T-cell (primary cell): ENCODE results near the gene RAB22A. TPM values are rescaled to one million over a fixed set of nuclear protein-coding genes. Genes with fewer than 3 reads are reported as not detected.
"Not testable (repeated sequence)": the region's sequence is repeated elsewhere in the genome, so short reads cannot be mapped to it uniquely, and the experiment has no call there.

Experiments used
- ATAC-seq, 4 experiments: fragments of 200-7000 bp in 3 of 4; fragments of 150-1000 bp in 1 of 4; cut with Tn5 transposase; replicated peaks in 1 of 4; 1 replicate in 3 of 4; 2 replicates in 1 of 4; pipeline ENCODE4 v1.10.0; 2021; ENCODE audit warnings: moderate library complexity in 3 of 4, mild to moderate bottlenecking in 2 of 4, moderate number of reproducible peaks in 1 of 4
- CTCF ChIA-PET, 2 donors: fragments of 300-600 bp; sonication (Branson Sonifier 250); formaldehyde crosslinking; loops; one replicate each; lab custom pipeline; 2022; ENCODE audit warnings: antibody characterized with exemption in 2 of 2; lab: Charles Lee
- POLR2A ChIA-PET, 2 donors: fragments of 300-600 bp; sonication (Branson Sonifier 250); formaldehyde crosslinking; loops; one replicate each; lab custom pipeline; 2022; ENCODE audit warnings: antibody characterized with exemption in 2 of 2; lab: Charles Lee
- DNase-seq, 35 experiments: peaks; one replicate each; pipeline versions ENCODE4 v3.0.0 to v3.0.0-alpha.2; 2013 to 2023
- H3K27ac ChIP-seq: one replicate; pipeline ENCODE4 v1.5.1; 2013; ENCODE audit warnings: low read length
- H3K27me3 ChIP-seq, 2 experiments: replicated peaks in 1 of 2; 1 replicate in 1 of 2; 2 replicates in 1 of 2; pipeline versions ENCODE4 v1.6.1 to v1.7.0; 2013; ENCODE audit warnings: low read length in 1 of 2, mixed read lengths in 1 of 2; ENCODE audit not compliant: control insufficient read depth in 2 of 2, insufficient read depth in 2 of 2; ENCODE audit errors: extremely low read depth in 1 of 2
- H3K36me3 ChIP-seq, 2 donors: 1 replicate in 1 of 2; 2 replicates in 1 of 2; pipeline versions ENCODE4 v1.6.1 to v1.7.0; 2013; ENCODE audit warnings: low read length in 1 of 2; ENCODE audit not compliant: control insufficient read depth in 2 of 2, insufficient read depth in 1 of 2; ENCODE audit errors: extremely low read depth in 1 of 2
- H3K4me1 ChIP-seq, 2 experiments: 1 replicate in 1 of 2; 2 replicates in 1 of 2; pipeline versions ENCODE4 v1.6.1 to v1.7.0; 2013; ENCODE audit warnings: low read length in 2 of 2, mixed read lengths in 1 of 2; ENCODE audit not compliant: insufficient read depth in 2 of 2, control insufficient read depth in 1 of 2; ENCODE audit errors: extremely low read depth in 1 of 2
- H3K4me3 ChIP-seq, 2 donors: 1 replicate in 1 of 2; 2 replicates in 1 of 2; pipeline versions ENCODE4 v1.5.1 to v1.7.0; 2013; ENCODE audit warnings: mild to moderate bottlenecking in 2 of 2, low read length in 1 of 2, moderate library complexity in 1 of 2; ENCODE audit not compliant: control insufficient read depth in 1 of 2; ENCODE audit errors: extremely low read depth in 1 of 2
- H3K9me3 ChIP-seq: 2 replicates; pipeline ENCODE4 v1.7.0; 2013
- H3K27ac Mint-ChIP-seq, 2 donors: one replicate each; pipeline ENCODE4 v1.8.0; 2020 to 2021; ENCODE audit warnings: mild to moderate bottlenecking in 2 of 2, mixed read lengths in 2 of 2
- H3K27me3 Mint-ChIP-seq, 2 donors: one replicate each; pipeline ENCODE4 v1.8.0; 2021 to 2022; ENCODE audit warnings: mixed read lengths in 2 of 2
- H3K36me3 Mint-ChIP-seq: one replicate; pipeline ENCODE4 v1.8.0; 2021; ENCODE audit warnings: mixed read lengths
- H3K4me1 Mint-ChIP-seq, 3 donors: one replicate each; pipeline ENCODE4 v1.8.0; 2020 to 2022; ENCODE audit warnings: mixed read lengths in 3 of 3, mild to moderate bottlenecking in 1 of 3
- H3K4me3 Mint-ChIP-seq, 3 donors: one replicate each; pipeline ENCODE4 v1.8.0; 2020 to 2022; ENCODE audit warnings: mild to moderate bottlenecking in 3 of 3, mixed read lengths in 3 of 3, moderate library complexity in 3 of 3
- H3K9me3 Mint-ChIP-seq, 3 donors: one replicate each; pipeline ENCODE4 v1.8.0; 2020 to 2022; ENCODE audit warnings: mixed read lengths in 3 of 3
- WGBS: methylation state at CpG from one replicate; pipeline ENCODE4 v1.1.5; 2013; ENCODE audit warnings: missing lambda C conversion rate; ENCODE audit not compliant: insufficient coverage; 5-methylcytosine and 5-hydroxymethylcytosine counted together
- total RNA-seq, 35 experiments: library from RNA in 6 of 35; stranded (reverse) in 6 of 35; fragments of 120-200 nt in 1 of 35; gene quantifications; one replicate each; pipeline versions ENCODE4 v1.2.1 to v1.2.4 and lab custom pipeline; 2013 to 2026

RAB22A gene
- total RNA-seq, 5 donors from 2014 or later (not counting 1 experiment from before 2014, with no cell fraction given), result 15.3 to 23.0 (median 20.4) TPM

GRCh38 chr20:58407201-58407873 lies 97.8 kb downstream of the RAB22A start:
- Mint-ChIP-seq H3K36me3 (peaks cover 4% of the 10 kb centered on the region), H3K27me3 (no peaks in the 10 kb centered on the region), H3K4me1 (peaks cover 33 to 47% (median 35%) of the 10 kb centered on the region in 3 donors), H3K9me3 (no peaks in the 10 kb centered on the region), H3K4me3 (peak overlapping the region in 1 of 3 donors; percentile 58), H3K27ac (peak overlapping the region; percentile 77 to 79)
- Histone ChIP-seq H3K27ac (peak overlapping the region; percentile 55), H3K4me1 (peaks cover 14 to 28% of the 10 kb centered on the region in 2 experiments), H3K4me3 (no peak overlapping the region), H3K27me3 (no peaks in the 10 kb centered on the region), H3K36me3 (peaks cover 0 to 2% of the 10 kb centered on the region in 2 donors), H3K9me3 (no peaks in the 10 kb centered on the region)
- POLR2A ChIA-PET, result interaction anchor here in 1 of 2 donors (1.7 kb wide), 1 partner anchor 18 kb away, joined by 21 read pairs; the partner anchor contains the start of gene VAPB
- CTCF ChIA-PET, result interaction anchor here in 1 of 2 donors (0.6 to 1.9 kb wide), 2 partner anchors 9 to 18 kb away, joined by 3 to 5 read pairs; partner anchors contain the start of gene VAPB
- DNase-seq, result no peak
- no CpG with 5 or more reads among the region's 4 CpGs for WGBS
- no peak for ATAC-seq

GRCh38 chr20:58407966-58408557 lies 98.5 kb downstream of the RAB22A start:
- H3K4me1 Mint-ChIP-seq, result peaks cover 33 to 47% (median 40%) of the 10 kb centered on the region in 3 donors
- peak overlapping the region; percentile 77 to 79 for H3K27ac Mint-ChIP-seq
- peaks cover 4% of the 10 kb centered on the region for H3K36me3 Mint-ChIP-seq
- Histone ChIP-seq H3K4me1 (peaks cover 8 to 28% of the 10 kb centered on the region in 2 experiments), H3K27me3 (no peaks in the 10 kb centered on the region), H3K36me3 (peaks cover 0 to 2% of the 10 kb centered on the region in 2 donors), H3K9me3 (no peaks in the 10 kb centered on the region), H3K4me3 (no peak overlapping the region), H3K27ac (peak overlapping the region; percentile 55)
- WGBS, result no CpG with 5 or more reads among the region's 2 CpGs
- ChIA-PET CTCF (interaction anchor here in 1 of 2 donors (0.6 to 1.9 kb wide), 3 partner anchors 9 to 1017 kb away, joined by 3 to 5 read pairs (median 4); partner anchors contain the start of genes RBM38 and VAPB), POLR2A (interaction anchor here in 1 of 2 donors (1.7 kb wide), 1 partner anchor 19 kb away, joined by 21 read pairs; the partner anchor contains the start of gene VAPB)
- DNase-seq, result peak in 17 of 35 experiments; percentile 6 to 44 (median 18)
- peak overlapping the region; percentile 43 to 58 (median 45) for H3K4me3 Mint-ChIP-seq
- peak; percentile 55 to 78 (median 60) for ATAC-seq
- no peaks in the 10 kb centered on the region for H3K27me3 Mint-ChIP-seq
- no peaks in the 10 kb centered on the region for H3K9me3 Mint-ChIP-seq

GRCh38 chr20:58408603-58409246 lies 99.2 kb downstream of the RAB22A start:
- peak; percentile 74 to 85 (median 82) for ATAC-seq
- Histone ChIP-seq H3K27ac (peak overlapping the region; percentile 55), H3K36me3 (no peaks in the 10 kb centered on the region), H3K4me1 (peaks cover 8 to 26% of the 10 kb centered on the region in 2 experiments), H3K9me3 (no peaks in the 10 kb centered on the region), H3K27me3 (no peaks in the 10 kb centered on the region), H3K4me3 (no peak overlapping the region)
- POLR2A ChIA-PET, result interaction anchor here (0.6 to 1.7 kb wide), 3 partner anchors 13 to 830 kb away, joined by 3 to 21 read pairs (median 8); partner anchors contain the start of gene VAPB (in 1 of the 2)
- Mint-ChIP-seq H3K4me1 (peaks cover 33 to 47% (median 40%) of the 10 kb centered on the region in 3 donors), H3K4me3 (peak overlapping the region; percentile 43 to 58 (median 45)), H3K27ac (peak overlapping the region; percentile 77 to 79), H3K27me3 (no peaks in the 10 kb centered on the region), H3K9me3 (no peaks in the 10 kb centered on the region), H3K36me3 (peaks cover 4% of the 10 kb centered on the region)
- CTCF ChIA-PET, result interaction anchor here in 1 of 2 donors (0.8 to 1.9 kb wide), 2 partner anchors 20 to 1017 kb away, joined by 4 to 5 read pairs; partner anchors contain the start of genes RBM38 and VAPB
- peak in 1 of 35 experiments; percentile 48 for DNase-seq
- no CpG with 5 or more reads among the region's 3 CpGs for WGBS

GRCh38 chr20:58414216-58414615 lies 104.7 kb downstream of the RAB22A start:
- H3K27me3 ChIP-seq, H3K27ac ChIP-seq, H3K27me3 Mint-ChIP-seq, CTCF ChIA-PET, H3K9me3 Mint-ChIP-seq, ATAC-seq, H3K4me3 ChIP-seq, POLR2A ChIA-PET, H3K4me3 Mint-ChIP-seq, H3K9me3 ChIP-seq, DNase-seq, H3K27ac Mint-ChIP-seq: not testable (repeated sequence)
- Histone ChIP-seq H3K36me3 (peaks cover 3 to 11% of the 10 kb centered on the region in 2 donors), H3K4me1 (peaks cover 2 to 22% of the 10 kb centered on the region in 2 experiments)
- Mint-ChIP-seq H3K4me1 (peaks cover 42 to 54% (median 50%) of the 10 kb centered on the region in 3 donors), H3K36me3 (peaks cover 23% of the 10 kb centered on the region)
- 92% methylated on average over 2 of the region's 35 CpGs for WGBS

- H3K4me3 Mint-ChIP-seq, H3K9me3 ChIP-seq, POLR2A ChIA-PET, DNase-seq, CTCF ChIA-PET, H3K27ac ChIP-seq, H3K27me3 Mint-ChIP-seq, H3K27me3 ChIP-seq, ATAC-seq, H3K4me3 ChIP-seq, H3K9me3 Mint-ChIP-seq: not testable (repeated sequence)
- 97% methylated on average over 11 of the region's 26 CpGs for WGBS
- peaks cover 2 to 21% of the 10 kb centered on the region in 2 experiments for H3K4me1 ChIP-seq
- H3K4me1 Mint-ChIP-seq, result peaks cover 37 to 54% (median 45%) of the 10 kb centered on the region in 3 donors
- H3K27ac Mint-ChIP-seq, result peak overlapping the region in 1 of 2 donors; percentile 34
- peaks cover 3 to 16% of the 10 kb centered on the region in 2 donors for H3K36me3 ChIP-seq
- H3K36me3 Mint-ChIP-seq, result peaks cover 28% of the 10 kb centered on the region
These were observed 105.3 kb downstream of the RAB22A start for GRCh38 chr20:58414786-58415185.

- CTCF ChIA-PET, result no interaction called here
- Histone ChIP-seq H3K36me3 (peaks cover 3 to 26% of the 10 kb centered on the region in 2 donors), H3K9me3 (no peaks in the 10 kb centered on the region), H3K27ac (no peak overlapping the region), H3K27me3 (no peaks in the 10 kb centered on the region), H3K4me3 (no peak overlapping the region), H3K4me1 (peaks cover 2 to 17% of the 10 kb centered on the region in 2 experiments)
- Mint-ChIP-seq H3K27ac (peak overlapping the region; percentile 85 to 87), H3K36me3 (peaks cover 35% of the 10 kb centered on the region), H3K9me3 (no peaks in the 10 kb centered on the region), H3K27me3 (no peaks in the 10 kb centered on the region), H3K4me3 (no peak overlapping the region), H3K4me1 (peaks cover 29 to 49% (median 40%) of the 10 kb centered on the region in 3 donors)
- POLR2A ChIA-PET, result no interaction called here
- ATAC-seq (no peak), DNase-seq (no peak)
- no CpG with 5 or more reads among the region's 1 CpG for WGBS
These were observed 106.5 kb downstream of the RAB22A start for GRCh38 chr20:58416057-58416456.
